ENCODE results near the gene GALNT15.

The GALNT15 gene

DNA sequence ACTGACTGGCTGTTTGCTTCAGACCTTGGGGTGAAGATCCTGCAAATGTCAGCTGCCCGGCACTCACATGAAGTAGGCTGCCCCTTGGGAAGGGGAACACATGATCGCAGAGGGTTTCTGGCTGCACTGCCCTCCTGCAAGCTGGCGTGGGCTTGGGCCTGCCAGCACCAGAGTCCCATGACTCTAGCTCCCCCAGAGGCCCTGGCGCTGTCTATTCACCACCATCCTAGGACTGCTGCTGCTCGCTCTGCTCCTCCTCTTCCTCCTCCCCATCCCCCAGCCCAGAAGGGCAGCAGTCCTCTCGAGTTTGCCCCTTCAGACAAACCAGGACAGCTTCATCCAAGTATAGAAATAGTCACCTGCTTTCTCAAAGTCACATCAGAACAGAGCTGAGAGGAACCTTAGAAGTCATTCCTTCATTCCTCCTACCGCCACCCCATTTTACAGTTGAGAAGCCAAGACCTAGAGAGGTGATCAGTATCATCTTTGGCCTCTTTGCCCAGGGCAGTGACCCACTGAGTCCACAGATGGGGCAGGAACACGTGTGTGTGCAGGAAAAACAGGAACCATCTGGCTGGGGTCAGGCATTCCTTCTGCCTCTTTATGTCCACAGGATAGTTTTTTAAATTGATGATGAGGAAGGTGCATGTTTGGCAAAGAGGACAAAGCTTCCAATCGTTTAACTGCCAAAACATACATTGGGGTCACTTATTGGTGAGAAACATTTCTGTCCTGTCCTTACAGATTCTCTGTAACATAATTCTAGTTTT, 77.0 kb downstream of the GALNT15 start:
- no peak for DNase-seq (ENCODE audit: low read depth in 1 of 2, low spot score in 1 of 2)

GRCh38 chr3:16252243-16252978, 77.9 kb downstream of the GALNT15 start:
- DNase-seq (ENCODE audit: low read depth in 1 of 2, low spot score in 1 of 2), result no peak

- no peak for DNase-seq (ENCODE audit: low read depth in 1 of 2, low spot score in 1 of 2)
Measured at GRCh38 chr3:16252988-16253387, 78.5 kb downstream of the GALNT15 start.

GRCh38 chr3:16253601-16254000, 79.1 kb downstream of the GALNT15 start:
- DNase-seq (ENCODE audit: low read depth in 1 of 2, low spot score in 1 of 2), result no peak

GRCh38 chr3:16254916-16255315, 80.4 kb downstream of the GALNT15 start:
- DNase-seq (ENCODE audit: low read depth in 1 of 2, low spot score in 1 of 2), result no peak

DNA sequence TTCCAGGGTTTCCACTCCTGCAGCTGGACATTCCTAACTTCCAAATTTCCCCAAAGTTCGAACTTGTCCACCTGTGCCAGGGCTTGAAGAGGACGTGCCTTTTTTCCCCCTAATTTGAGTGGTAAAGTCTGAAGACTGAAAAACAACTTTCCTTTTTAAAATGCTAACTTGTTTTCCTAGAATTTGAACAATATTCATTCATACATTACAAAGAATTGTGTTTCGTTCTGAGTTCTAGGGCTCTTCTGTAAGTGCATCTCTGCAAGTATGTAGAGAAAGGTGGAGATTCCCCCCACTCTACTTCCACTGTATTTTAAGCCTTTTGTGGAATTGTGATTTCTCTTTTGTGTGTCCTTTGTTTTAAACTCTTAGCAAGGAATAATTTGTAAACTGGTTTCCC, 80.8 kb downstream of the GALNT15 start:
- no peak for DNase-seq (ENCODE audit: low read depth in 1 of 2, low spot score in 1 of 2)

- DNase-seq (ENCODE audit: low read depth in 1 of 2, low spot score in 1 of 2), result no peak
Measured at GRCh38 chr3:16255726-16256125, 81.2 kb downstream of the GALNT15 start.

- DNase-seq (ENCODE audit: low read depth in 1 of 2, low spot score in 1 of 2), result no peak
Measured at GRCh38 chr3:16257309-16257708, 82.8 kb downstream of the GALNT15 start.

- no peak for DNase-seq (ENCODE audit: low read depth in 1 of 2, low spot score in 1 of 2)
Measured at GRCh38 chr3:16258177-16258576, 83.7 kb downstream of the GALNT15 start.

DNA sequence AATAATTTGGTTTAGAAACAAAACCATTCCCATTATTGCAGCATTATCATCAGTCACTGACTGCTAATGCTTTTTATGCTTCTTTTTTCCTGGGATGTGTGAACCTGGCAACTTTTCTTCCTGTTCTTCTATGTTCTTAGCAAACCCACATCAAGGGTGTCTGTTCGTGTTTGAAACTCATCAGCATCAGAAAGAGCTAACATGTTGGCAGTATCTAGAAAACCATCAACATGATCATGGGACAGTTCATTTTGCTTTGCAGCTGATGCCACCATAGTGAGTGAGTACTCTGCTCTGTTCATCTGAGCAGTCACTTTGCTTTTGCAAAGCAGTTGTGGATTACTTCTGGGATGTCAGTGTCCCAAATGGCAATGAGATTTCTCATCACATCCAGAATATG, 84.4 kb downstream of the GALNT15 start:
- DNase-seq (ENCODE audit: low read depth in 1 of 2, low spot score in 1 of 2), result no peak

GRCh38 chr3:16260046-16260445, 85.6 kb downstream of the GALNT15 start:
- no peak for DNase-seq (ENCODE audit: low read depth in 1 of 2, low spot score in 1 of 2)

DNA sequence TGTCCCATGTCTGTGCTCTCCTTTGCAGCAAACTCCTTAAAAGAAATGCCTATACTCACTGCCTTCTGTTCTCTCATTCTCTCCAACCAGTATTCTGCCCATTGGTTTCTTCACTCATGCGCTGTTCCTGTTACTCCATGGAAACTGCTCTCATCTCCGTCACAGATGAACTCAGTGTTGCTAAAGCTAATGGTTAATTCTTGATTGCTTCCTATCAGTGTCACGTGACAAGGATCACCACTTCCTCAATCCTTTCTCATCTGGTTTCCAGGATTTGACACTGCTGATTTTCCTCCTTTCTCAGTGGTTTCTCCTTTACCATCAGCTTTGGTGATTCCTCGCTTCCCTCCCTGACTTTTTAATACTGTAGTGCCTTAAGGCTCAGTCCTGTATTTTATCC, 87.7 kb downstream of the GALNT15 start:
- DNase-seq (ENCODE audit: low read depth in 1 of 2, low spot score in 1 of 2), result no peak

DNA sequence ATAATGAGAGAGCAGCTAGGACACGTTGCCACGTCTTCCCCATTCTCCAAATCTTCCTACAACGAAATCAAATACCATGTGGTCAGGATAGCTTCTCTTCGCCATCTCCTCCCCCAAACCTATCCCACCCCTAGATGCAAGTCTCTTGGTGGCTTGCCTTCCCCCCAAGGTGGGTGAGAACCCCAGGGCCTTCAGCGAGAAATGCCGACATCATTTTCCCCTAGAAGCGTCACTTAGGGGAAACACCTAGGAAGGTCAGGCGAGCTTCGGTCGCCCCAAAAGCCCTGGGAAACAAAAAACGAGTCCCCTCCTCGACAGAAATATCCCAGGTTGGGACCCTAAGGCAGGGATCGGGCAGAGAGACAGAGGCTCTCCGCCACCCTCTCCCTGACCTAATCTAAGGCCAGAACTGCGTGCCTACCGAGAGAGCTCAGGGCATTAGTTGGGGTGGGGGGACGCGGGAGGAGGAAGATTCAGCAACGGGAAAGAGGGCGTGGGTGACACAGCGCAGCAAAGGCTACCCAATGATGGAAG, 89.8 kb downstream of the GALNT15 start:
- DNase-seq (ENCODE audit: low read depth in 1 of 2, low spot score in 1 of 2), result peak in 1 of 2 donors; percentile 21

- DNase-seq (ENCODE audit: low read depth in 1 of 2, low spot score in 1 of 2), result peak; percentile 99
Measured at GRCh38 chr3:16264708-16265454, 90.4 kb downstream of the GALNT15 start, which contains the start of the genes DPH3 and OXNAD1. Gene DPH3, minus strand, starts transcription at chr3:16264943. Its CDS starts 67 bp downstream, at chr3:16264876. Gene OXNAD1, plus strand, starts transcription at chr3:16265212. Its CDS starts 5,741 bp downstream, at chr3:16270953.

- DNase-seq (ENCODE audit: low read depth in 1 of 2, low spot score in 1 of 2), result no peak
Measured at GRCh38 chr3:16265455-16265786, 90.9 kb downstream of the GALNT15 start.

- no peak for DNase-seq (ENCODE audit: low read depth in 1 of 2, low spot score in 1 of 2)
Measured at GRCh38 chr3:16266714-16267113, 92.2 kb downstream of the GALNT15 start.

DNA sequence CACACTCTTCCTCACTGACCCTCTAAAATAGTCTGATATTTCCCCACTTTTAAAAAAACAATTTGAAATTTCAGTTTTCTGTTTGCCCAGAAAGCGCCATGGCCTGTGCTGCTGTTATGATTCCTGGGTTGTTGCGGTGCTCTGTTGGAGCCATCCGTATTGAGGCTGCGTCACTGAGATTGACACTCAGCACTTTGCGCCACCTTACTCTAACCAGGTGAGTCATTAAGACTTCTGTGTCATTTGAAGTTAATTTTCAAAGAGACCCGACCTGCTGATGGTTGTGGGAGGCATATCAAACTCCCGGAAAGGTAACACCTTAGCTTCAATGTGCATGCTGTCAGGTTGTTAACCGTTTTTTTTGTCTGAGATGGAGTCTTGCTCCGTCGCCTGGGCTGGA, 96.4 kb downstream of the GALNT15 start:
- no peak for DNase-seq (ENCODE audit: low read depth in 1 of 2, low spot score in 1 of 2)

GRCh38 chr3:16272588-16272987, 98.1 kb downstream of the GALNT15 start:
- DNase-seq (ENCODE audit: low read depth in 1 of 2, low spot score in 1 of 2), result no peak

DNA sequence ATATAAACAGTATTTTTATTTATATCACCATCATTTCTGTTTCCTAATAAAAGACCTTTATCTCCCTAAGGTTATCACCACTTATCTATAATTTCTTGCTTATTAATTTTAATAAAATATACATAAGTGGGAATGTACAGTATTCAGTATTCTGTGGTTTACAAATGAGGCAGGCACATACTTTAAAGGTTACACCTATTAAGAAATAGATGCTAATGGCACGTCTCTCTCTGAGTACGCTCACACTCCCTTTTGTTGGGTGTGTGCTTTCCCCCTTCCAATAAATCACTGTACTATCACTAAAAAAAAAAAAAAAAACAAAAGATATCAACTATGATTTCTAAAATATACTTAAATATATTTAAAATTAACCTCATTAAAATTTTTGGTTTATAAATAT, 99.4 kb downstream of the GALNT15 start:
- DNase-seq (ENCODE audit: low read depth in 1 of 2, low spot score in 1 of 2), result no peak

DNA sequence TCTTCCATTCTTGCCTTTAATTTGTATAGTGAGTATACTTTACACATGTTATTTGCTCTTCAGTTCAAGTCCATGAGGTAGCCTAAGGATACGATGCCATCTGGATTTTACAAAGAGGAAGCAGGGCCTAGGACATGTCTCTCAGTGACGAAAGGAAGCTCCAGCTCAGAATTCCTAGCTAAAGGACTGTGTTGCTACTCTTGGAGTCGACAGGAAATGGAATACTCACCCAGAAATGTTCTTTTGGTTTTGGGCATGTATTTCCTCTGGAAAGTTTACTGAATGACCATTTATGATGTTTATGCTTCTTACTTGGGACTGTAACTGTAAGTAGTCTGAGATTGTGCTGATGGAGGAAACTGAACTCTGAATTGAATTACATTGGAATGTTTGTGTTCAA, 103.0 kb downstream of the GALNT15 start:
- no peak for DNase-seq (ENCODE audit: low read depth in 1 of 2, low spot score in 1 of 2)

DNA sequence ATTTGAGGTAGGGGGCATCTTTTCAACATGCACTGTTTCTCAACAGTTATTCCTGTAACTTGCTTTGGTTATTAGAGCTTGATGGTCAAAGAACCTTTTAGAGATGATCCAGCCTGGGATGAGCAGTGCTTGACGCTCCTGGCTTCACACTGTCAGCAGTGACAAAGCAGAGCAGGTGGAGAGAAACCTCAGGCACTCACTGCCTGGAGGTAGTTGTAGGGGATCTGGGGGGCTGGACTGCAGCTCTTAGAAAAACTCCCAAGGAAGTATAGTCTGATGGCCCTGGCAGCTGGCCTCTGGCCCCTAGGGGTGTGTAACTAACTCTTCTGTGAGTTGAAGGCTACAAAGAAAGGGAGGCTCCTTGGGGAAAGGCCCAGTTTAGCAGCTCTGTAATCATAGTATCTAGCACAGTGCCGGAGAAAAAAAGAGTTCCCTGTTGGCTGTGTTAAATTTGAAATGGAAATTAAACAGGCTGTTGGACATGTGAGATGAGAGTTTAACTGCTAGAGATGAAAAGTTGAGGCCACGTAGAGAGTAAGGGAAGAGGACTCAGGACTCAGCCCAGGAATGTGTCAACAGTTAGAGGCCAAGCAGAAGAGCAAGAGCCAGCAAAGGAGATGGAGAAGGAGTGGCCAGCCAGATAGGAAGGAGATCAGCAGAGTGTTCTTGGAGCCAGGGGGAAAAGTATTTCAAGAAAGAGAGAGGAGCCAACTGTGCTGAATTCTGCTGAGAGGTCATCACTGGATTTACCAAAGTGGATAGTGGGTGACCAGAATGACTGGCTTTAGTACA, 104.7 kb downstream of the GALNT15 start:
- no peak for DNase-seq (ENCODE audit: low read depth in 1 of 2, low spot score in 1 of 2)
